Upper lobe of left lung (tissue), 6 donors: ENCODE measurements around the gene PIERCE2. TPM values are rescaled to one million over a fixed set of nuclear protein-coding genes. Genes with fewer than 3 reads are reported as not detected.

Experiments
- ATAC-seq, 2 donors: fragments of 200-7000 bp; cut with Tn5 transposase; one replicate each; pipeline ENCODE4 v1.9.1; 2022; ENCODE audit warnings: mild to moderate bottlenecking in 2 of 2, moderate library complexity in 2 of 2; ENCODE audit not compliant: low FRiP score in 2 of 2
- DNase-seq, 2 donors: peaks; one replicate each; pipeline ENCODE4 v3.0.0-alpha.2; 2019 to 2020
- H3K27ac ChIP-seq, 4 donors: fragments of 200-600 bp; sonication (generic); one replicate each; pipeline ENCODE4 v1.5.1; 2016 to 2019
- H3K27me3 ChIP-seq, 4 donors: fragments of 200-600 bp; sonication (generic); one replicate each; pipeline ENCODE4 v1.5.1; 2017 to 2019
- H3K36me3 ChIP-seq, 4 donors: fragments of 200-600 bp; sonication (generic); one replicate each; pipeline ENCODE4 v1.5.1; 2016 to 2019
- H3K4me1 ChIP-seq, 4 donors: fragments of 200-600 bp; sonication (generic); one replicate each; pipeline ENCODE4 v1.5.1; 2018 to 2019
- H3K4me3 ChIP-seq, 4 donors: fragments of 200-600 bp; sonication (generic); one replicate each; pipeline ENCODE4 v1.5.1; 2017 to 2019; ENCODE audit warnings: mild to moderate bottlenecking in 2 of 4, moderate library complexity in 1 of 4
- H3K9me3 ChIP-seq, 4 donors: fragments of 200-600 bp; sonication (generic); one replicate each; pipeline ENCODE4 v1.5.1; 2018 to 2019
- CTCF ChIP-seq, 6 experiments: fragments of 450-650 bp in 4 of 6; fragments of 200-600 bp in 2 of 6; sonication (generic) in 2 of 6; IDR thresholded peaks; one replicate each; pipeline ENCODE4 v1.5.1; 2016 to 2019; ENCODE audit warnings: antibody characterized with exemption in 6 of 6
- EP300 ChIP-seq, 4 donors: sonication (generic); formaldehyde crosslinking; IDR thresholded peaks; one replicate each; pipeline ENCODE4 v1.5.1; 2017; ENCODE audit warnings: antibody characterized with exemption in 4 of 4, control low read depth in 2 of 4
- POLR2A ChIP-seq, 4 donors: fragments of 450-650 bp; IDR thresholded peaks; one replicate each; pipeline ENCODE4 v1.5.1; 2016 to 2017; ENCODE audit warnings: antibody characterized with exemption in 4 of 4, mild to moderate bottlenecking in 2 of 4
- POLR2AphosphoS5 ChIP-seq, 2 donors: sonication (generic); formaldehyde crosslinking; IDR thresholded peaks; one replicate each; pipeline ENCODE4 v1.5.1; 2017; ENCODE audit warnings: antibody characterized with exemption in 2 of 2
- WGBS, 2 donors: methylation state at CpG; one replicate each; pipeline ENCODE4 v1.1.5; 2017 to 2018; 5-methylcytosine and 5-hydroxymethylcytosine counted together
- total RNA-seq, 6 donors: library from RNA; depleted of rRNA in 4 of 6; stranded (reverse); fragments of >200 nt in 4 of 6; gene quantifications; one replicate each; pipeline versions ENCODE4 v1.1.0 to v1.2.1, GENCODE V29; 2016 to 2021
- donor health status: DM: no; HTN: no; CAD: no; lungs with moderate emphysema.
- donor health status: DM: no; HTN: yes; CAD: no; lungs with severe emphysema.

PIERCE2 gene
- total RNA-seq, 6 donors from 2014 or later, result 1.3 to 9.1 (median 2.5) TPM; not detected in 2

- no peaks in the 10 kb centered on the region for H3K9me3 ChIP-seq
- 78 to 82% methylated on average over 1 of the region's 1 CpG for WGBS, 2 donors
- TF ChIP-seq POLR2AphosphoS5 (IDR thresholded peaks at IDR 0.05) (no peak), CTCF (IDR thresholded peaks at IDR 0.05) (no peak), POLR2A (IDR thresholded peaks at IDR 0.05) (no peak), EP300 (IDR thresholded peaks at IDR 0.05) (no peak)
- no peak for DNase-seq
- peaks cover 5 to 67% (median 27%) of the 10 kb centered on the region in 4 donors for H3K36me3 ChIP-seq
- H3K4me1 ChIP-seq, result no peaks in the 10 kb centered on the region
- no peak for ATAC-seq
- H3K27ac ChIP-seq, result no peak overlapping the region
- no peaks in the 10 kb centered on the region for H3K27me3 ChIP-seq
- no peak overlapping the region for H3K4me3 ChIP-seq
Observed at GRCh38 chr15:55366981-55367380, 41.3 kb upstream of the PIERCE2 start.

GRCh38 chr15:55372701-55373440 is 35.4 kb upstream of the PIERCE2 start:
- no peak for ATAC-seq
- no peak for DNase-seq
- TF ChIP-seq POLR2AphosphoS5 (IDR thresholded peaks at IDR 0.05) (no peak), POLR2A (IDR thresholded peaks at IDR 0.05) (no peak), EP300 (IDR thresholded peaks at IDR 0.05) (no peak), CTCF (IDR thresholded peaks at IDR 0.05) (no peak)
- WGBS, 2 donors, result 22 to 26% methylated on average over 3 of the region's 3 CpGs
- Histone ChIP-seq H3K4me3 (no peak overlapping the region), H3K27me3 (no peaks in the 10 kb centered on the region), H3K36me3 (peaks cover 11 to 73% (median 28%) of the 10 kb centered on the region in 4 donors), H3K9me3 (no peaks in the 10 kb centered on the region), H3K4me1 (peaks cover 0 to 14% (median 11%) of the 10 kb centered on the region in 4 donors), H3K27ac (peak overlapping the region in 3 of 4 donors; percentile 21 to 50 (median 47))

GRCh38 chr15:55379095-55379494 is 29.2 kb upstream of the PIERCE2 start:
- ATAC-seq, result no peak
- Histone ChIP-seq H3K36me3 (peaks cover 5 to 76% (median 29%) of the 10 kb centered on the region in 4 donors), H3K27me3 (no peaks in the 10 kb centered on the region), H3K4me3 (no peak overlapping the region), H3K27ac (no peak overlapping the region), H3K9me3 (no peaks in the 10 kb centered on the region), H3K4me1 (no peaks in the 10 kb centered on the region)
- 87 to 93% methylated on average over 5 of the region's 5 CpGs for WGBS, 2 donors
- DNase-seq, result no peak
- TF ChIP-seq EP300 (IDR thresholded peaks at IDR 0.05) (no peak), POLR2AphosphoS5 (IDR thresholded peaks at IDR 0.05) (no peak), POLR2A (IDR thresholded peaks at IDR 0.05) (no peak), CTCF (IDR thresholded peaks at IDR 0.05) (no peak)

GRCh38 chr15:55381595-55381994 is 26.7 kb upstream of the PIERCE2 start:
- no peak for TF ChIP-seq POLR2AphosphoS5 (IDR thresholded peaks at IDR 0.05)
- no peak for TF ChIP-seq EP300 (IDR thresholded peaks at IDR 0.05)
- no peak for TF ChIP-seq POLR2A (IDR thresholded peaks at IDR 0.05)
- TF ChIP-seq CTCF (IDR thresholded peaks at IDR 0.05), result no peak
- H3K4me3 ChIP-seq, result no peak overlapping the region
- no peaks in the 10 kb centered on the region for H3K9me3 ChIP-seq
- no peaks in the 10 kb centered on the region for H3K4me1 ChIP-seq
- H3K27me3 ChIP-seq, result no peaks in the 10 kb centered on the region
- no peak overlapping the region for H3K27ac ChIP-seq
- peaks cover 10 to 70% (median 30%) of the 10 kb centered on the region in 4 donors for H3K36me3 ChIP-seq
- DNase-seq (no peak), ATAC-seq (no peak)

GRCh38 chr15:55383687-55384086 is 24.6 kb upstream of the PIERCE2 start:
- no peak overlapping the region for H3K27ac ChIP-seq
- TF ChIP-seq CTCF (IDR thresholded peaks at IDR 0.05) (no peak), POLR2A (IDR thresholded peaks at IDR 0.05) (no peak), EP300 (IDR thresholded peaks at IDR 0.05) (no peak), POLR2AphosphoS5 (IDR thresholded peaks at IDR 0.05) (no peak)
- peaks cover 10 to 68% (median 28%) of the 10 kb centered on the region in 4 donors for H3K36me3 ChIP-seq
- 93 to 97% methylated on average over 2 of the region's 2 CpGs for WGBS, 2 donors
- no peaks in the 10 kb centered on the region for H3K9me3 ChIP-seq
- ATAC-seq (no peak), DNase-seq (no peak)
- H3K4me1 ChIP-seq, result no peaks in the 10 kb centered on the region
- no peak overlapping the region for H3K4me3 ChIP-seq
- H3K27me3 ChIP-seq, result no peaks in the 10 kb centered on the region
